Caco-2 (cell line): ENCODE measurements around the gene SPANXN3. TPM values are rescaled to one million over a fixed set of nuclear protein-coding genes. Genes with fewer than 3 reads are reported as not detected.

Source experiments
- BruUV-seq: library from RNA; stranded (reverse); fragments of 400-500 nt; replicated peaks from 2 replicates; lab custom pipeline; 2021; lab: Mats Ljungman, UMichigan
- CTCF ChIA-PET: fragments of 300-600 bp; sonication (Branson Sonifier 250); formaldehyde crosslinking; loops from one replicate; lab custom pipeline; 2022; ENCODE audit warnings: antibody characterized with exemption; lab: Charles Lee
- POLR2A ChIA-PET: fragments of 300-600 bp; sonication (Branson Sonifier 250); formaldehyde crosslinking; loops from one replicate; lab custom pipeline; 2022; ENCODE audit warnings: antibody characterized with exemption; lab: Charles Lee
- DNase-seq, 2 experiments: peaks; one replicate each; pipeline versions ENCODE4 v3.0.0 to v3.0.0-alpha.2; 2020 to 2022
- H3K27me3 ChIP-seq: replicated peaks from 2 replicates; pipeline ENCODE4 v1.6.0; 2011; ENCODE audit warnings: low read length; ENCODE audit not compliant: control insufficient read depth, insufficient read depth
- H3K36me3 ChIP-seq: 2 replicates; pipeline ENCODE4 v1.5.1; 2011; ENCODE audit warnings: low read length; ENCODE audit not compliant: control insufficient read depth, insufficient read depth
- H3K4me1 ChIP-seq: fragments of 250-450 bp; sonication (Bioruptor Pico); 2 replicates; pipeline ENCODE4 v1.5.1; 2020; ENCODE audit warnings: mild to moderate bottlenecking
- H3K4me3 ChIP-seq: 2 replicates; pipeline ENCODE4 v1.5.1; 2011; ENCODE audit warnings: low read depth, mild to moderate bottlenecking, control low read depth, low read length
- H3K9me3 ChIP-seq: fragments of 250-450 bp; sonication (Bioruptor Pico); 2 replicates; pipeline ENCODE4 v1.5.1; 2020; ENCODE audit warnings: mild to moderate bottlenecking, moderate library complexity
- H3K27ac Mint-ChIP-seq: one replicate; pipeline ENCODE4 v1.8.0; 2022; ENCODE audit warnings: mixed read lengths; ENCODE audit not compliant: unreplicated experiment
- H3K27me3 Mint-ChIP-seq: one replicate; pipeline ENCODE4 v1.8.0; 2022; ENCODE audit warnings: mixed read lengths; ENCODE audit not compliant: insufficient read depth, unreplicated experiment
- H3K36me3 Mint-ChIP-seq: one replicate; pipeline ENCODE4 v1.8.0; 2022; ENCODE audit warnings: mild to moderate bottlenecking, mixed read lengths; ENCODE audit not compliant: insufficient read depth, unreplicated experiment
- H3K4me1 Mint-ChIP-seq: one replicate; pipeline ENCODE4 v1.8.0; 2022; ENCODE audit warnings: low read depth, mixed read lengths; ENCODE audit not compliant: unreplicated experiment
- H3K4me3 Mint-ChIP-seq: one replicate; pipeline ENCODE4 v1.8.0; 2022; ENCODE audit warnings: mild to moderate bottlenecking, moderate library complexity, mixed read lengths; ENCODE audit not compliant: unreplicated experiment
- H3K9me3 Mint-ChIP-seq: one replicate; pipeline ENCODE4 v1.8.0; 2022; ENCODE audit warnings: mixed read lengths; ENCODE audit not compliant: unreplicated experiment
- intact Hi-C: fragments of 100-400 bp; cut with micrococcal nuclease; formaldehyde crosslinking; loops from one replicate; pipeline ENCODE4 v1.10.0; 2022; ENCODE audit not compliant: unreplicated experiment
- total RNA-seq: library from RNA; stranded (reverse); gene quantifications from 2 replicates; pipeline ENCODE4 v1.2.3, GENCODE V29; 2022
- TF ChIP-seq, protein P1 (sequence below), 2 experiments: fragments of 200-600 bp in 1 of 2; IDR thresholded peaks; 1 replicate in 1 of 2; 2 replicates in 1 of 2; pipeline versions ENCODE4 v1.5.1 to v1.8.0; 2011 to 2022; ENCODE audit warnings: antibody characterized with exemption in 1 of 2, control low read depth in 1 of 2, inconsistent platforms in 1 of 2, low read depth in 1 of 2, low read length in 1 of 2, mild to moderate bottlenecking in 1 of 2, moderate library complexity in 1 of 2; ENCODE audit not compliant: insufficient read depth in 1 of 2, severe bottlenecking in 1 of 2, unreplicated experiment in 1 of 2

SPANXN3 gene
- total RNA-seq, 1 experiment from 2014 or later = not detected

- ChIA-PET POLR2A (no interaction called here), CTCF (no interaction called here)
- Mint-ChIP-seq H3K4me1 (no peaks in the 10 kb centered on the region), H3K27ac (no peak overlapping the region), H3K9me3 (no peaks in the 10 kb centered on the region), H3K36me3 (no peaks in the 10 kb centered on the region), H3K4me3 (no peak overlapping the region), H3K27me3 (no peaks in the 10 kb centered on the region)
- TF ChIP-seq, protein P1, sequence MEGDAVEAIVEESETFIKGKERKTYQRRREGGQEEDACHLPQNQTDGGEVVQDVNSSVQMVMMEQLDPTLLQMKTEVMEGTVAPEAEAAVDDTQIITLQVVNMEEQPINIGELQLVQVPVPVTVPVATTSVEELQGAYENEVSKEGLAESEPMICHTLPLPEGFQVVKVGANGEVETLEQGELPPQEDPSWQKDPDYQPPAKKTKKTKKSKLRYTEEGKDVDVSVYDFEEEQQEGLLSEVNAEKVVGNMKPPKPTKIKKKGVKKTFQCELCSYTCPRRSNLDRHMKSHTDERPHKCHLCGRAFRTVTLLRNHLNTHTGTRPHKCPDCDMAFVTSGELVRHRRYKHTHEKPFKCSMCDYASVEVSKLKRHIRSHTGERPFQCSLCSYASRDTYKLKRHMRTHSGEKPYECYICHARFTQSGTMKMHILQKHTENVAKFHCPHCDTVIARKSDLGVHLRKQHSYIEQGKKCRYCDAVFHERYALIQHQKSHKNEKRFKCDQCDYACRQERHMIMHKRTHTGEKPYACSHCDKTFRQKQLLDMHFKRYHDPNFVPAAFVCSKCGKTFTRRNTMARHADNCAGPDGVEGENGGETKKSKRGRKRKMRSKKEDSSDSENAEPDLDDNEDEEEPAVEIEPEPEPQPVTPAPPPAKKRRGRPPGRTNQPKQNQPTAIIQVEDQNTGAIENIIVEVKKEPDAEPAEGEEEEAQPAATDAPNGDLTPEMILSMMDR (IDR thresholded peaks at IDR 0.05; ENCODE audit: insufficient read depth in 1 of 2, low read depth in 1 of 2, low read length in 1 of 2, severe bottlenecking in 1 of 2, unreplicated experiment in 1 of 2) = no peak
- no peak for DNase-seq
- H3K27me3 ChIP-seq = no peaks in the 10 kb centered on the region
- H3K36me3 ChIP-seq = no peaks in the 10 kb centered on the region
- intact Hi-C loops = no loop called here
- no peaks in the 10 kb centered on the region for H3K4me1 ChIP-seq
- no peak overlapping the region for H3K4me3 ChIP-seq
- H3K9me3 ChIP-seq = no peaks in the 10 kb centered on the region
- BruUV-seq = no TSS peak
Measured at GRCh38 chrX:143466130-143466529, 51.1 kb downstream of the SPANXN3 start.

- intact Hi-C loops = no loop called here
- no peaks in the 10 kb centered on the region for H3K4me1 Mint-ChIP-seq
- no peaks in the 10 kb centered on the region for H3K9me3 ChIP-seq
- TF ChIP-seq, protein P1 (IDR thresholded peaks at IDR 0.05; ENCODE audit: insufficient read depth in 1 of 2, low read depth in 1 of 2, low read length in 1 of 2, severe bottlenecking in 1 of 2, unreplicated experiment in 1 of 2) = no peak
- H3K36me3 ChIP-seq = no peaks in the 10 kb centered on the region
- CTCF ChIA-PET = no interaction called here
- no peaks in the 10 kb centered on the region for H3K27me3 ChIP-seq
- no peak overlapping the region for H3K4me3 ChIP-seq
- H3K9me3 Mint-ChIP-seq = no peaks in the 10 kb centered on the region
- no TSS peak for BruUV-seq
- no peak for DNase-seq
- no peak overlapping the region for H3K4me3 Mint-ChIP-seq
- H3K4me1 ChIP-seq = no peaks in the 10 kb centered on the region
- no peaks in the 10 kb centered on the region for H3K36me3 Mint-ChIP-seq
- H3K27me3 Mint-ChIP-seq = no peaks in the 10 kb centered on the region
- POLR2A ChIA-PET = no interaction called here
- H3K27ac Mint-ChIP-seq = no peak overlapping the region
Measured at GRCh38 chrX:143462696-143463095, 54.6 kb downstream of the SPANXN3 start.

- no TSS peak for BruUV-seq
- Mint-ChIP-seq H3K4me3 (no peak overlapping the region), H3K4me1 (no peaks in the 10 kb centered on the region), H3K27ac (no peak overlapping the region), H3K9me3 (no peaks in the 10 kb centered on the region), H3K36me3 (no peaks in the 10 kb centered on the region), H3K27me3 (no peaks in the 10 kb centered on the region)
- ChIA-PET CTCF (no interaction called here), POLR2A (no interaction called here)
- intact Hi-C loops = no loop called here
- Histone ChIP-seq H3K36me3 (no peaks in the 10 kb centered on the region), H3K27me3 (no peaks in the 10 kb centered on the region), H3K4me1 (no peaks in the 10 kb centered on the region), H3K9me3 (no peaks in the 10 kb centered on the region), H3K4me3 (no peak overlapping the region)
- no peak for DNase-seq
- TF ChIP-seq, protein P1 (IDR thresholded peaks at IDR 0.05; ENCODE audit: insufficient read depth in 1 of 2, low read depth in 1 of 2, low read length in 1 of 2, severe bottlenecking in 1 of 2, unreplicated experiment in 1 of 2) = no peak
Measured at GRCh38 chrX:143461606-143462005, 55.7 kb downstream of the SPANXN3 start.

Other genes starting within 250 kb of the SPANXN3 start
- gene SLITRK4, start 118.6 kb upstream of the SPANXN3 start, total RNA-seq = not detected in 2 replicates
- gene SPANXN2, start 203.3 kb upstream of the SPANXN3 start, total RNA-seq = not detected in 2 replicates